Subcutaneous adipose tissue (tissue), 4 donors: ENCODE measurements around the gene SLC5A12. TPM values are rescaled to one million over a fixed set of nuclear protein-coding genes. Genes with fewer than 3 reads are reported as not detected.

Experiments used
- CTCF ChIP-seq: fragments of 450-650 bp; IDR thresholded peaks from one replicate; pipeline ENCODE4 v1.5.1; 2016; ENCODE audit warnings: low read depth, mild to moderate bottlenecking, control low read depth, antibody characterized with exemption, moderate library complexity
- total RNA-seq, 4 donors: library from RNA; depleted of rRNA; stranded (reverse); fragments of >200 nt; gene quantifications; one replicate each; pipeline ENCODE4 v1.1.0, GENCODE V29; 2016

SLC5A12 gene
- total RNA-seq, 4 donors from 2014 or later = not detected

DNA sequence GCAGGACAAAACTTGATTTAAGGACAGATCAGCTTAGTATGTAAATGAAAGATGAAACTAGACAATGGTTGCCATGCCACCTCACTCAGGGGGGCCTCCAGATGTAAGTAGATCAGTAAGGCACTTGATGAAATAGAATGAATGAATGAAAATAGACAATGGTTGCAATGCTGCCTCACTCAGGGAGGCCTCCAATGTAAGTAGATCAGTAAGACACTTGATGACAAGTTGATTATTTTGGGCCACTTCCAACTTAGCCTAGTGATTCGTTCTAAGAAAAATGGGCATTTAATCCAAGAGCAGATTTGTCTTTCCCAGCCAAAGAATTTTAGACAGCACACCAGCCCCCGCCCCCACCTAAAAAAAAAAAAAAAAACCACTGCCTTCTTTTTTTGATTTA is 19.2 kb upstream of the SLC5A12 start:
- no peak for TF ChIP-seq CTCF

DNA sequence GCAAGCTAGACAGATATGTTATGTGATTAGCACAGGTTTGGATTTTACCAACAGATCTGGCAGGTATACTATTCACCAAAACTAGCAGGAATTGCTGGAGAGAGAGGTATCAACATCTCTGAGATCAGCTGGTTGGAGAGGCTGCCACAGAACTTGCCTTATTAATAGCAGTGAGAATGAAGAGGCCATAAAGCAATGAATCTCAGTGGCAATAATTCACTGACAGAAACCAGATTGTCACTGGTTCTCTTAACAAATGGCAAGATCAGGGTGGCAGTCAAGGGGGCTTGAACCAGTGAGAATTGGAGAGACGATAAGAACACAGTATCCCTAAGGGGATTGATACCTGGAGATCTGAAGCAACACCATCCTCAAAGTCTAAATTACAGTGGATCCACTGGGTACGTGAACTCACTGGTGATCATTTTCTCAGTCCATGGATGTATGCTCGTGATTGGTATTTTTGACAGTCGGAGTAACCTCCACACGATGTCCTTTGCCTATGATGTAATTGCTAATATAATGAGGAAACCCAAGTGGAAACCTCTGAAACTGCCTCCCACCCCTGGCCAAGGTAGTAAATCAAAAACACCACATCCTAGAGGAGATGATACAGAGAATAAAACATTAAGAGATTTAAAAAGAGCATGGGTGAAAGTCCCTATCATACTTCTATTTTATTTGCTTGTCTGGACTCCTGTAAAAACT is 17.7 kb upstream of the SLC5A12 start:
- TF ChIP-seq CTCF = no peak

DNA sequence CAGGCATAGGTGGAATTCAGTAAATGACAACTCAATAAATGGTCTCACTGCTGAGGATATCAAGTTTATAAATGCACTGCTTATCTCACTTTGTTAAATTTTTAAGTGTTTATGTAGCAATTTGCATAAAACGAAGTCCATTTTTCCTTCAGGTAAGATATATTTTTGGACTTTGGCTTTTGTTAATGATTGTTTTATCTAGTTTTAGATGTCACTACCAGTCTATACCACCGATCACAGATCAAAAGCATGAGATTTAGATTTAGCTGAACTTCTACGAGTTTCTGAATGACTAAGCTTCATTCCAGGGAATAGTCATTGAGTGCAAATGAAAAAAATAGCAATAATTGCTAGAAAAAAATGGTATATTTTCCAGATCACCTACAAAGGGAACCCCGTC is 12.8 kb upstream of the SLC5A12 start:
- TF ChIP-seq CTCF = no peak

- TF ChIP-seq CTCF = no peak
Observed at GRCh38 chr11:26731084-26731456, 9.2 kb upstream of the SLC5A12 start.

DNA sequence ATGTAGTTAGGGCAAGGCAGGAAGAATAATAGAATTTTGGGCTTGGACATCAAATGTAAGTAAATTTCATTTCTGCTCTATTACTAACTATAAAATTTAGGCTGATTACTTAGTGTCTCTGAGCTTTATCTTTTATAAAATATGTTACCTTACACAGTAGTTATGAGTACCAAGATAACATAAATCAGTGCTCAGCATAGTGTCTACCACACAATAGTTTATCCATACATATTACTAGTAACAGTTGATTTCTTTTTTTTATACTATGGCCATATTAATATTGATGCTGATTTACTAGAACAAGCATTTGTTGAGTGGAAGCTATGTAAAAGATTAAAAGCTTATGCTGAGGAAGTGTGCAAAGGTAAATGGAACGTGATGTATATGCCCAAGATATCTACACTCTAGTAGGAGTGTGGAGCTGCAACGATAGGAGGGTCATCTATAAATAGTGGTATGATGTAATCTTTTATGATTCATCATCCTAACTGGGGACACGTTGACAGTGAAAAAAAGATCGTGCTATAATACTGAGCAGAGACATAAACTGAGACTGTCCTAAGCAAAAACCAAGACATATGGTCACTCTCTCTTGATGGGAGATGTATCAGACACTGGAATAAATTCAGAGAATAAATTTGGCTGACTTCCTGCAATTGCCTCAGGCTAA is 8.7 kb upstream of the SLC5A12 start:
- no peak for TF ChIP-seq CTCF

GRCh38 chr11:26729284-26729683 is 7.4 kb upstream of the SLC5A12 start:
- no peak for TF ChIP-seq CTCF

DNA sequence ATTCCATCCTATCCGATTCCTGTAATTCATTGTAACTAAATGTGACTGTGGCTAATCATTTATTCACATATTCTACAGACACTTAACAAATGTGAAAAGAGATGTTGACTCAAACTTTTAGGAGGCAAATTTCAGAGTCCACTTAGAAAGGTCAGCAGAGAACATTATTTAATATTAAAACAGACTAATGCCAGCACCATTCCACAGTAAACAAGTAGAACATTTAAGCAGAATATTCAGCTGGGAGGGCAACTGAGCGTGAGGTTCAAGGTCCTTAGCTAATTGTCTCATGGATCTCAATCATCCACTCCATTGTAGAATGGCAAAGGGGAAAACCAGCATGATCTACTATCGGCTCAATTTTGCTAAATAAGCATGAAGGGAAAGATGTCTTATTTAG is 5.1 kb upstream of the SLC5A12 start:
- no peak for TF ChIP-seq CTCF
